Endothelial cell of umbilical vein (primary cell): ENCODE results near the gene TLE1. TPM values are rescaled to one million over a fixed set of nuclear protein-coding genes. Genes with fewer than 3 reads are reported as not detected.

ENCODE experiments used
- BruUV-seq: library from RNA; stranded (reverse); fragments of 400-500 nt; replicated peaks from 2 replicates; lab custom pipeline; 2021; lab: Mats Ljungman, UMichigan
- CTCF ChIA-PET: fragments of 300-600, 350-600 bp; sonication (Branson Sonifier 250); formaldehyde crosslinking; loops from one replicate; lab custom pipeline; 2021; ENCODE audit warnings: antibody characterized with exemption, inconsistent platforms; lab: Charles Lee
- POLR2A ChIA-PET: fragments of 300-600, 350-600 bp; sonication (Branson Sonifier 250); formaldehyde crosslinking; loops from one replicate; lab custom pipeline; 2021; ENCODE audit warnings: antibody characterized with exemption, inconsistent platforms; lab: Charles Lee
- DNase-seq: peaks from one replicate; pipeline ENCODE4 v3.0.0-alpha.2; 2011; ENCODE audit warnings: low read depth, low spot score
- FAIRE-seq: peaks from 2 replicates; lab custom pipeline; 2011; peaks lifted over from hg19 to GRCh38; lab: Jason Lieb, UNC
- H2AFZ ChIP-seq: 2 replicates; pipeline ENCODE4 v1.6.0; 2012; ENCODE audit warnings: low read depth, low read length, control low read depth, inconsistent platforms
- H3K27ac ChIP-seq: 2 replicates; pipeline ENCODE4 v1.5.1; 2011; ENCODE audit warnings: low read depth, mild to moderate bottlenecking, control low read depth, low read length, moderate library complexity; ENCODE audit not compliant: insufficient read depth
- H3K27me3 ChIP-seq, 2 experiments: 2 replicates each; pipeline versions ENCODE4 v1.6.0 to v1.6.1; 2011; ENCODE audit warnings: low read length in 2 of 2, mixed read lengths in 1 of 2; ENCODE audit not compliant: control insufficient read depth in 2 of 2, insufficient read depth in 2 of 2
- H3K36me3 ChIP-seq, 2 experiments: 2 replicates in 1 of 2; 3 replicates in 1 of 2; pipeline ENCODE4 v1.5.1; 2011; ENCODE audit warnings: low read length in 2 of 2, mild to moderate bottlenecking in 1 of 2, moderate library complexity in 1 of 2; ENCODE audit not compliant: control insufficient read depth in 2 of 2, insufficient read depth in 2 of 2; ENCODE audit errors: extremely low read depth in 1 of 2
- H3K4me1 ChIP-seq: 3 replicates; pipeline ENCODE4 v1.5.1; 2011; ENCODE audit warnings: mild to moderate bottlenecking, low read length; ENCODE audit not compliant: control insufficient read depth, insufficient read depth; ENCODE audit errors: extremely low read depth
- H3K4me2 ChIP-seq: 2 replicates; pipeline ENCODE4 v1.6.1; 2011; ENCODE audit warnings: low read length, control low read depth, mixed read lengths; ENCODE audit not compliant: insufficient read depth
- H3K4me3 ChIP-seq, 3 experiments: fragments of 200-600 bp in 1 of 3; sonication (generic), shearing (Covaris generic) in 1 of 3; replicated peaks in 1 of 3; 2 replicates each; pipeline ENCODE4 v1.5.1; 2011 to 2016; ENCODE audit warnings: control low read depth in 3 of 3, low read length in 3 of 3, mild to moderate bottlenecking in 2 of 3, inconsistent platforms in 1 of 3, low read depth in 1 of 3, moderate library complexity in 1 of 3; ENCODE audit not compliant: insufficient read depth in 1 of 3
- H3K79me2 ChIP-seq: 2 replicates; pipeline ENCODE4 v1.6.0; 2012; ENCODE audit warnings: low read length, inconsistent platforms; ENCODE audit not compliant: control insufficient read depth, insufficient read depth
- H3K9ac ChIP-seq: replicated peaks from 2 replicates; pipeline ENCODE3; 2011; ENCODE audit warnings: low read length, control low read depth; ENCODE audit not compliant: insufficient read depth; ENCODE audit errors: extremely low read depth
- H3K9me1 ChIP-seq: replicated peaks from 3 replicates; pipeline ENCODE4 v1.6.0; 2011; ENCODE audit warnings: mild to moderate bottlenecking, low read length; ENCODE audit not compliant: control insufficient read depth, insufficient read depth; ENCODE audit errors: extremely low read depth
- H3K9me3 ChIP-seq: replicated peaks from 2 replicates; pipeline ENCODE4 v1.5.1; 2012; ENCODE audit warnings: low read length, inconsistent platforms; ENCODE audit not compliant: control insufficient read depth, insufficient read depth
- H4K20me1 ChIP-seq: replicated peaks from 2 replicates; pipeline ENCODE3; 2011; ENCODE audit warnings: mild to moderate bottlenecking, low read length; ENCODE audit not compliant: control insufficient read depth, insufficient read depth; ENCODE audit errors: extremely low read depth
- EZH2 ChIP-seq: IDR thresholded peaks from 2 replicates; pipeline ENCODE4 v1.6.1; 2012; ENCODE audit warnings: borderline replicate concordance, low read depth, mild to moderate bottlenecking, moderate library complexity, low read length, inconsistent platforms; ENCODE audit not compliant: severe bottlenecking
- FOS ChIP-seq: IDR thresholded peaks from 2 replicates; pipeline ENCODE4 v1.6.1; 2011; ENCODE audit warnings: mild to moderate bottlenecking, low read length, moderate library complexity, borderline replicate concordance; ENCODE audit not compliant: insufficient read depth
- GATA2 ChIP-seq: IDR thresholded peaks from 2 replicates; pipeline ENCODE4 v1.7.0; 2011; ENCODE audit warnings: low read depth, mild to moderate bottlenecking, moderate library complexity, mixed read lengths, low read length; ENCODE audit not compliant: insufficient read length, insufficient read depth
- JUN ChIP-seq: IDR thresholded peaks from 2 replicates; pipeline ENCODE4 v1.6.1; 2011; ENCODE audit warnings: borderline replicate concordance, low read depth; ENCODE audit not compliant: insufficient read length, insufficient read depth
- MYC ChIP-seq: IDR thresholded peaks from one replicate; pipeline ENCODE4 v1.6.1; 2011; ENCODE audit warnings: mild to moderate bottlenecking, low read depth, low read length
- POLR2A ChIP-seq: IDR thresholded peaks from 2 replicates; pipeline ENCODE4 v1.6.1; 2012; ENCODE audit warnings: low read depth, mild to moderate bottlenecking, control low read depth, low read length
- POLR2AphosphoS5 ChIP-seq: IDR thresholded peaks from 2 replicates; pipeline ENCODE4 v1.6.1; 2012; ENCODE audit warnings: low read depth, mild to moderate bottlenecking, control low read depth, low read length, moderate library complexity; ENCODE audit not compliant: insufficient read depth
- dilution Hi-C: fragments of 300-500 bp; cut with MboI; formaldehyde crosslinking; loops from one replicate; pipeline ENCODE4 v1.15.0; 2019; ENCODE audit warnings: low sequenced_read_pairs; ENCODE audit not compliant: extremely low pct_ligation_motif_present
- intact Hi-C: fragments of 100-400 bp; cut with micrococcal nuclease; formaldehyde crosslinking; loops from one replicate; pipeline ENCODE4 v1.10.0; 2022
- polyA plus RNA-seq, 4 experiments: library from polyadenylated mRNA; depleted of rRNA in 3 of 4; stranded (reverse) in 3 of 4; unstranded in 1 of 4; fragments of >200 nt; gene quantifications; 2 replicates each; pipeline versions ENCODE4 v1.2.1 to v1.2.3, GENCODE V29; 2011 to 2012; ENCODE audit warnings: missing spikeins in 1 of 4
- total RNA-seq: library from RNA; stranded (reverse); gene quantifications from 2 replicates; pipeline ENCODE4 v1.2.3, GENCODE V29; 2021
- TF ChIP-seq, protein P1 (sequence below): IDR thresholded peaks from 2 replicates; pipeline ENCODE4 v1.6.1; 2011; ENCODE audit not compliant: insufficient read depth, insufficient read length
- TF ChIP-seq, protein P2 (sequence below), 2 donors: IDR thresholded peaks; 1 replicate in 1 of 2; 2 replicates in 1 of 2; pipeline ENCODE4 v1.5.1; 2011; ENCODE audit warnings: low read length in 2 of 2, mild to moderate bottlenecking in 2 of 2, moderate library complexity in 2 of 2, control low read depth in 1 of 2, inconsistent platforms in 1 of 2, low read depth in 1 of 2; ENCODE audit not compliant: insufficient read depth in 1 of 2; ENCODE audit errors: extremely low read depth in 1 of 2

The TLE1 gene
- total and polyA plus RNA-seq, 2 donors (not counting 3 experiments of a cell fraction or from before 2014, with no cell fraction given): 55.0 to 58.2 TPM

DNA sequence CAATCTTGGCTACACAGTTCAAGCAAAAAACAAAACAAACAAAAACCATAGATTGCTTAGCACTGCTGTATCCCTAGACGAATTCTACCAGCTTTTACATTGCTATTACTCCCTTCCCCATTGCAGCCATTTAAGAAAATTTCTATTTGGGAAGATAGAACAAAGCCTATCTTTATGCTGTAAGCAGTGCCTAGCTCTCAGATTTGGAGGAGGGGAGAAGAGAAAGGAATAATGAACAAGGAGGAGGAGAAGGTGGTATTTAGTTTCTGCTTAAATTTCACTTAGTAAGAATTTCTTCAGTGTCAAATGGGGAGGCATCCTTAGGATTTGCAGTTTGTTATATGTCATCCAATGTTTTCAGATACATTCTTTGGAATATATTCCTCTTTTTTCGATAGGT, 16.2 kb upstream of the TLE1 start:
- Histone ChIP-seq H3K9ac (no peak overlapping the region), H3K79me2 (no peaks in the 10 kb centered on the region), H3K27ac (no peak overlapping the region), H3K4me2 (no peak overlapping the region), H3K27me3 (no peaks in the 10 kb centered on the region), H3K36me3 (no peaks in the 10 kb centered on the region), H3K4me1 (no peaks in the 10 kb centered on the region), H2AFZ (no peak overlapping the region), H3K4me3 (no peak overlapping the region), H3K9me1 (no peaks in the 10 kb centered on the region), H4K20me1 (no peaks in the 10 kb centered on the region), H3K9me3 (no peaks in the 10 kb centered on the region)
- dilution Hi-C loops: no loop called here
- intact Hi-C loops: no loop called here
- ChIA-PET CTCF (no interaction called here), POLR2A (no interaction called here)
- TF ChIP-seq, protein P1, sequence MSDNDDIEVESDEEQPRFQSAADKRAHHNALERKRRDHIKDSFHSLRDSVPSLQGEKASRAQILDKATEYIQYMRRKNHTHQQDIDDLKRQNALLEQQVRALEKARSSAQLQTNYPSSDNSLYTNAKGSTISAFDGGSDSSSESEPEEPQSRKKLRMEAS: no peak
- no peak for TF ChIP-seq POLR2A
- TF ChIP-seq FOS: no peak
- no peak for TF ChIP-seq EZH2
- TF ChIP-seq MYC: no peak
- TF ChIP-seq JUN: no peak
- TF ChIP-seq, protein P2, sequence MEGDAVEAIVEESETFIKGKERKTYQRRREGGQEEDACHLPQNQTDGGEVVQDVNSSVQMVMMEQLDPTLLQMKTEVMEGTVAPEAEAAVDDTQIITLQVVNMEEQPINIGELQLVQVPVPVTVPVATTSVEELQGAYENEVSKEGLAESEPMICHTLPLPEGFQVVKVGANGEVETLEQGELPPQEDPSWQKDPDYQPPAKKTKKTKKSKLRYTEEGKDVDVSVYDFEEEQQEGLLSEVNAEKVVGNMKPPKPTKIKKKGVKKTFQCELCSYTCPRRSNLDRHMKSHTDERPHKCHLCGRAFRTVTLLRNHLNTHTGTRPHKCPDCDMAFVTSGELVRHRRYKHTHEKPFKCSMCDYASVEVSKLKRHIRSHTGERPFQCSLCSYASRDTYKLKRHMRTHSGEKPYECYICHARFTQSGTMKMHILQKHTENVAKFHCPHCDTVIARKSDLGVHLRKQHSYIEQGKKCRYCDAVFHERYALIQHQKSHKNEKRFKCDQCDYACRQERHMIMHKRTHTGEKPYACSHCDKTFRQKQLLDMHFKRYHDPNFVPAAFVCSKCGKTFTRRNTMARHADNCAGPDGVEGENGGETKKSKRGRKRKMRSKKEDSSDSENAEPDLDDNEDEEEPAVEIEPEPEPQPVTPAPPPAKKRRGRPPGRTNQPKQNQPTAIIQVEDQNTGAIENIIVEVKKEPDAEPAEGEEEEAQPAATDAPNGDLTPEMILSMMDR (IDR thresholded peaks at IDR 0.05; ENCODE audit: extremely low read depth in 1 of 2, insufficient read depth in 1 of 2, low read depth in 1 of 2, low read length in 2 of 2): no peak
- TF ChIP-seq GATA2: no peak
- TF ChIP-seq POLR2AphosphoS5: no peak
- DNase-seq (no peak), FAIRE-seq (peak; percentile 21)
- BruUV-seq: no TSS peak
